HG02623 (cell line): Measurements from ENCODE around the gene TUBGCP6.
A peak's percentile ranks its signal among the peaks of the same experiment; 100 is the strongest.
"Not testable (repeated sequence)": the region's sequence is repeated elsewhere in the genome, so short reads cannot be mapped to it uniquely, and the experiment has no call there.

ENCODE experiments used
- ATAC-seq: cut with Tn5 transposase; IDR thresholded peaks from one replicate; pipeline ENCODE4 v1.9.1; 2021; ENCODE audit warnings: moderate library complexity; ENCODE audit not compliant: unreplicated experiment

Gene TUBGCP6

DNA sequence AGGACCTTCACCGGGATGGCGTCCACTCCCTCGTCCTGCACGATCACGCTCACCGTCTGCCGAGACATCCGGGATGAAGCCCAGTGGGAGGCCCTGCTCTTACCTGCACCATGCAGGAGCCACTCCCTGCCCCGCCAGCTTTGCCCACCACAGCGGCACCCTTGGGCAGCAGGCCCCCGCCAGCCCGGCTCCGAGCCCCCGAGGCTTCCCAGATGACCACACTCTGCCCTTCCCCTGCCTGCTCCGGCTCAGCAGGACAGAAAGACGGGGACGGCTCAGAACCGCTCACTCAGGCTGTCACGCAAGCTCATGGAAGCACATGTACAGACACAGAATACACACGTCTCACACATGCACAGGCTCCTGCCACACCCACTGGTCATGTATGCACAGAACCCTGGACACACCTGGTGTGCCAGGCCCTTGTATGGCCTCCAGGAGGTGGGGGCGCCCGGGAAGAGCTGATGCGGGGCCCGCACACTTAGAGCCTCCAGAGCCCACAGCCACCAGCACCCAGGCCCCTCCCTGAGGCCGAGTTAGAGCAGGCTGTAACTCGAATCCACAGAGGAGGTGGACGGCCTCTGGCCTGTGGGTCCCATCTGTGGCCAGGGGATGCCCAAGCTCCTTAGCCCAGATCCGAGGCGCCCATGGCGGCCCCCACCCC is 34.3 kb upstream of the TUBGCP6 start:
- ATAC-seq: no peak

DNA sequence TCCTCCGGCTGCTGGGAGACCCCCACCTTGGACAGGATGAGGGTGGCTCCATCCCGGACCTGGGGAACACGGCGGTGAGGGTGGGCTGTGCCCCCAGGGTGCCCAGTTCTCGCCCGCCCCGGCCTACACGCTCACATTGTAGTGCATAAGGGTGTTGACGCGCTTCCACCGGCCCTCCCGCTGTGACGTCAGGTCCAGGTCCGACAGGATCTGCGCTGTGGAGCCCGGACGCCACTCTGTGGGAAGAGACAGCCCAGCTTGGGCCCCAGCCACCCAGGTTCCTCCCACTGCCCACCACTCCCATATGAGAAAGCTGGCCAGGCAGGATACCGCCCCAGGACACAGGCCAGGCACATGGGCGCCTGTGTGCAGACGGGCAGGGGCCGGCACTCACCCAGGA is 33.6 kb upstream of the TUBGCP6 start:
- ATAC-seq: no peak

DNA sequence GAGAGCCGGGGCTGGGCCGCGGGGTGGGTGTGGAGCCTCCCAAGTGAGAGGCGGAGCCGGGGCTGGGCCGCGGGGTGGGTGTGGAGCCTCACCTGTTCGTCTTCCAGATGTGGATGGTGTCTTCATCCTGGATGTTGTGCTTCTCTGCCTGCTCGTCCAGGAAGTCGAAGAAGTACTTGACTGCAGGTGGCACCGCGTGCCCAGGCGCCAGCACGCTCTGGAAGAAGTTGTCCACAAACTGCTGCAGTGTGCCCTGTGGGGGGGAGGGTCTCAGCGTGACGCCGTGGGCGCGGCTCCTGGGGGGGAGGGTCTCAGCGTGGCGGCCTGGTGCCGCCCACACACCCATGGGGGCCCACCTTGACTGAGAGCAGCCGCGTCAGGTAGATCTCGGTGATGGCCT is 32.9 kb upstream of the TUBGCP6 start:
- ATAC-seq: no peak

DNA sequence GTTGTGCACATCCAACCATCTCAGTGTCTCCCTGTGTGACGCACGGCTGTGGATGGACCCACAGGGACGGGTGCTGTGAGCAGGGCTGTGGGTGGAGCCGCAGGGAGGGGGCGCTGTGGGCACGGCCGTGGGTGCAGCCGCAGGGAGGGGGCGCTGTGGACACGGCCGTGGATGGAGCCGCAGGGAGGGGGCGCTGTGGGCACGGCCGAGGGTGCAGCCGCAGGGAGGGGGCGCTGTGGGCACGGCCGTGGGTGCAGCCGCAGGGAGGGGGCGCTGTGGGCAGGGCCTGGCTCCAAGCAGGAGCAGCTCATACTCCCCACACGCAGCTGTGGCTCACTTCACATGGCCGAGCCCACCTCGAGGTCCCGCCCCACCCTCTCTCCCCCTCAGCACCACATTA is 31.3 kb upstream of the TUBGCP6 start:
- ATAC-seq: peak; percentile 40

DNA sequence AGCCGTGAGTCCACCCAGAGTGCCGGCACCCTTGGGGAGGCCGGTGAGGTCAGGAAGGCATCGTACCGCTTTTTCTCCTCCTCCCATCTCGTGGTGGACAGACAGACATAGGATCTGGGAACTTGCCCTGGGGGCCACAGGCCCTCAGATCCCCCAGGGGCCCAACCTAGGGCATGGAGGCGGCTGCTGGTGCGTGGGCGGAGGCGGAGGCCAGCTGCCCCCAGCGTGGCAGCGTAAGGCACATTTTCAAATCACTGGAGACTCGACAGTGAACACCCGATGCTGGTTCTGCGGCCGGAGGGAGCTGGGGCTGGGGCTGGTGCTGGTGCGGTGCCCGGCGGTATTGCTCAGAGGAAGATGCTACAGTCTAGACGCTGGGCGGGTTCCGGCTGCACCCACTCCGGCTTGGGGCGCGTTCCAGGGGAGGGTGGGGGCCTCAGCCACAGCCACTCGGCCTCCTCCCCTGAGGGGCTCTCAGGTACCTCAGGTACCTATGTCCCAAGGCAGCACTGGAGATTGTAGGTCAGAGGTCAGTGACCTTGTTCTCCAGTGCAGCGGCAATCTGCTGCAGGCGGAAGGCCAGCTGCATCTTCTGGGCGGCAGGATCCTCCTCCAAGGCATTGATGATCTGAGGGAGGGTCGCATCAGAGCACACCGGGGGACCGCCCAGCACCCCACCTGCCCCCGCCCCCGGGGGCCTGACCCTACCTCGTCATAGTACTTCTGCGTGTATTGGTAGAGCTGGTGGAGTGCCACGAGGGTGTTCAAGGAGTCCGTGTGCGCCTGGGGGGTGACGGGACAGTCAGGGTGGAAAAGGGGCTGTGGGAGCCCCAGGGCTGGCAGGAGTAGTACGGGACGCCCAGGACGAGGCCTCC is 30.6 kb upstream of the TUBGCP6 start:
- ATAC-seq: no peak

DNA sequence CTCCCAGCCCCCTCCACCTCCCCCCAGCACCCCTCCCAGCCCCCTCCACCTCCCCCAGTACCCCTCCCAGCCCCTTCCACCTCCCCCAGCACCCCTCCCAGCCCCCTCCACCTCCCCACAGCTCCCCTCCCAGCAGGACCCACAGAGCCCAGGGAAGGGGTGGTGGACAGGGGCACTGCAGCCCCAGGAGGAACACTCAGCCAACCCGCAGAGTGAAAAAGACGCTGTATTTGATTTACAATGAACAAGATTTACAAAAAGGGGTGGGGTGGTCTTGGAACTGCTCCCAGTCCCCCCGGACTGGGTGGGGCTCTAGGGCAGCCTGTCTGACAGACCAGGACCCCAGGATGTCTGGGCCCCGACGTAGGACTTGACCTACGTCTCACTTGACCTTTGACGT is 29.9 kb upstream of the TUBGCP6 start:
- no peak for ATAC-seq

DNA sequence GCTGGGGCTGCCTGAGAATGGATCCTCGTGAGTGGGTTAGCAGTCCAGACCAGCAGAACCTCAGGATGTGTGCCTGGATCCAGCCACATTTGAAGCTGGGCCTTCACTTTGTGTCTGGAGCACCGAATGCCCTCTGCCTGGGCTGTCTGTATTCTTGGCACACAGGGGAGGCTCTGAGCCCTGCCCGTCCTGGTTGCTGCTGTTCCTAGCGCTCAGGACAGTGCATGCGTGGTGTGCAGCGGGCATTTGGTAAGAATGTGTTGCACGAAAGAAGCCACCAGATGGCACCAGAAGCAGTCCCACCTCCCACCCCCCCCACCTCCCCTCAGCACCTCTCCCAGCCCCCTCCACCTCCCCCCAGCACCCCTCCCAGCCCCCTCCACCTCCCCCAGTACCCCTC is 29.5 kb upstream of the TUBGCP6 start:
- ATAC-seq: no peak

DNA sequence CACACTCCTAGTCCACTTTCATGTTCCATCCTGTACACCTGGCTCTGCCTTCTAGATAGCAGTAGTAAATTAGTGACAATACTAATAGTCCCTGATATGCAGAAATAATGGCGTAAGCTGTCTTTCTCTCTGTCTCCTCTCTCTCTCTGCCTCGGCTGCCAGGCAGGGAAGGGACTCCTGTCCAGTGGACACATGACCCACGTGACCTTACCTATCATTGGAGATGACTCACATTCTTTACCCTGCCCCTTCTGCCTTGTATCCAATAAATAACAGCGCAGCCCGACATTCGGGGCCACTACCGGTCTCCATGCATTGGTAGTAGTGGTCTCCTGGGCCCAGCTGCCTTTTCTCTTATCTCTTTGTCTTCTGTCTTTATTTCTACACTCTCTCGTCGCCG is 29.0 kb upstream of the TUBGCP6 start:
- not testable (repeated sequence) for ATAC-seq

DNA sequence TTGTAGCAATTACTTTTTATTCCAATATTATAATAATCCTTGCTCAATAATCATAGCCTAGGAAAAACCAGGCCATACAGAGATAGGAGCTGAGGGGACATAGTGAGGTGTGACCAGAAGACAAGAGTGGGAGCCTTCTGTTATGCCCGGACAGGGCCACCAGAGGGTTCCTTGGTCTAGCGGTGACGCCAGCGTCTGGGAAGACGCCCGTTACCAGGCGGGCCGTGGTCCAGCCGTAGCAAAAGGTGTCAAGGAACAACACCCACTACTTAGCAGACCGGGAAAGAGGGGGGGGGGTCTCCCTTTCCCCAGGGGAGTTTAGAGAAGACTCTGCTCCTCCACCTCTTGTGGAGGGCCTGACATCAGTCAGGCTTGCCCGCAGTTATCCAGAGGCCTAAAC is 28.5 kb upstream of the TUBGCP6 start:
- not testable (repeated sequence) for ATAC-seq

DNA sequence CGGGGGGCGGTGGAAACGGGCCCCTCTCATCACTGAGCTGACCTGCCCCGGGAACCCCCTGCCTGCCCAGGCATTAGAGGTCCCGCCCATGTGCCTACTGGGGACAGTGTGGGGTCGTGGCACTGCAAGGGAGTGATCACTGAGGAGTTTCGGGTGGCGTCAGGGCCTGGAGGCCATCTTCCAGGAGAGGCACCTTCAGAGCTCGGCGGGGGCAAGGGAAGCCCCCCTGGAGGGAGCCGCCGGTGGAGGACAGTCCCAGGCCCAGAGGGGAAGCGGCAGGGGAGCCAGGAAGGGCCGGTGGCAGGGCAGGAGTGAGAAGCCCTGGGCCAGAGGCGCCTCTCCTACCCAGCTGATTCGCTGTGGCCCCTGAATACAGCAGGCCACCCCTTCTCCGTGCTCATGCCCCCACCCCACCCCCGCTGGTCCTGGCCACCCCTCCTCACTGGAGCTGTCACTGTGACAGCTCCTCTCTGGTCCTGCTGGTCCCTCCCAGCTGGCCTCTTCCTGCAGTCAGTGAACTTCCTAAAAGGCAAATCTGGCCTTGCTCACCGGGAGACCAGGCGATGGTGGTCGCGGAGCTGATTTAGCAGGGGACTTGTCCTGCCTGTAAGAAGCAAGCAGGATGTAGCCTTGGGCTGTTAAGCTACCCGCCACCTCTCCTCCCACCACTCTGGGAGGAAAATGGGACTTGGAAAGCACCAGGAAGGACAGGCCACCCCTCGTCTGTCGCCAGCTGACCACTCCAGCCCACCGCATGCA is 27.4 kb upstream of the TUBGCP6 start:
- no peak for ATAC-seq

DNA sequence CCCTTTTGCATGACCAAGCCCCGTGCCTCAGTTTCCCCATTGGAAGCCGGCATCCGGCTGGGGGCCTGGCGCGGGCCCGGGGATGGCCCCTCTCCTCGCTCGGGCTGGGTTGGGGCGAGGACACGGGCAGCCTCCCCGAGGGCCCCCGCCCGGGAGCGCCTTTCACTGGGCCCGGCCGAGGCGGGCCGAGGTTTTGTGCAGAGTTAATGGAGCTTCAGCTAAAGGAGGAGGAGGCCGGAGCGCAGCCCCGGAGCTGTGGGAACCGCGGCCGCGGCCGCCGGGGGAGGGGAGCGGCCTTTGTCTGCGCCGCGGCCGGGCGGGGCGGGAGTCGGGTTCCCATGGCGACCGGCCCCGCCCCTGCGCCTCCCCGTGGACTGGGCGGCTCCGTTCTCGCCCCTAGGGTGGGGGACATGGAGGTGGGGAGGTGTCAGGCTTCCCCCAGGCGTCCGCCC is 26.7 kb upstream of the TUBGCP6 start:
- ATAC-seq: no peak

DNA sequence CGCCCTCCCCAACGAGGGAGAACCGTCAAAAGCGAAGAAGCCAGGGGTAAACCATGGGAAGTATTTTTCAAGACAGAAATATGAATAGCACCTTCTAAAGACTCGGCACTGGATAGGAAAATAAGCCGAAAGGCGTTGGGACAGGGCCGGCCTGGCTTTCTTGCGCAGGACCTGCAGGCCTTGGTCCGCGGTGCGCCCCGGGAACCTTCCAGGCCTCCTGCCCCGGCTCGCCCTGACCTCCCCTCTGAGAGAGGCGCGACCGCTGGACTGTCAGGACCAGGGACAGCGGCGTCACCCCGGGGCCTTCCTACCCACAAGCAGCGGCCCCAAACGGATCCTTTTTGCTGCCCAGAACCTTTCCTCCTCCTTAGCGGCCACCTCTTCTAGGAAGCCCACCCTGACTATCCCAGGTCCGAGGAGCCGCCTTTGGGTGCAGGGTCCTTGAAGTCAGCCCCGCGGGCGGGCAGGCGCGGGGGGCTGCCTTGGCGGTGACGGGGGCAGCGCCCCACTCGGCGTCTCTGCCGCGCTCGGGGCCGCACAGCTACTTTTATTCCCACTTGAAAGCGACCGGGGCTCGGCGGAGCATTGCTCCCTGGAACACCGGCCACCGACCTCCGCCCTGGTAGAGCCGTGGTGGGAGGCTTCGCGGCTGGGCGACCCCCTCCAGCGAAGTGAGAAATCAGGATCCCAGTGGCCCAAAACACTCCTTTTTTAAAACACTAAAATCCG is 26.0 kb upstream of the TUBGCP6 start:
- no peak for ATAC-seq

DNA sequence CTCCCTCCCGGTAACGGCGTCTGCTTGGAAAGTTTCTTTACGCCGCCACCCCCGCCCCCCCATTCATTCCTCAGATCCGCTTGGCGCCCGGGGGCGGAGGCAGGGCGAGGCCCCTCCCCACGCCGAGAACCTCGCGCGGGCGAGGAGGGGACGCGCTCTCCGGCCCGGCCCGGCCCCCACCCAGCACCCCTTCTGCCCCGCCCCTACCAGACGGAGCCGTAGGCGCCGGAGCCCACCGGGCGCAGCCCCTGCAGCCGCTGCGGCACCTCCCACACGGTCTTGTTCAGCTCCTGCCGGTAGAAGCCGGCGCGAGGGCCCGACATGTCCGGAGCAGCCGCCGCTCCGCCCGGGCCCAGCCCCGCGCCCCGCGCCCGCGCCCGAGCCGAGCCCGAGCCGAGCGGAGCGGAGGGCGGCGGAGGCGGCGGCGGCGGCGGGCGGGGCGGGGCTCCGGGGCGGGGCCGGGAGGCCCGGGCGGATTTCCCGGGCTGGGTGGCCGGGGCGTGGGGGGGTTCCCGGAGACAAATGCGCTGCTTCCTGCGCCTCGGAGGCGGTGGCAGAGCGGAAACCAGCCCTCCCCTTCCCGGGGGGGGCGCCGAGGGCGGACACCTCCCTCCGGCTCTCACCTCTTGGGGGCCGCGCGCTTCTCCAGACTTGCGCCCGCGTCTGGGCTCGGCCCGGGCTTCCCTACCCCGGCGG is 25.3 kb upstream of the TUBGCP6 start, which contains the start of gene MAPK11:
MAPK11 (minus strand) TSS at position 411 of the 696 bp plus-strand sequence; CDS start at position 323, 88 bp downstream.
- no peak for ATAC-seq

DNA sequence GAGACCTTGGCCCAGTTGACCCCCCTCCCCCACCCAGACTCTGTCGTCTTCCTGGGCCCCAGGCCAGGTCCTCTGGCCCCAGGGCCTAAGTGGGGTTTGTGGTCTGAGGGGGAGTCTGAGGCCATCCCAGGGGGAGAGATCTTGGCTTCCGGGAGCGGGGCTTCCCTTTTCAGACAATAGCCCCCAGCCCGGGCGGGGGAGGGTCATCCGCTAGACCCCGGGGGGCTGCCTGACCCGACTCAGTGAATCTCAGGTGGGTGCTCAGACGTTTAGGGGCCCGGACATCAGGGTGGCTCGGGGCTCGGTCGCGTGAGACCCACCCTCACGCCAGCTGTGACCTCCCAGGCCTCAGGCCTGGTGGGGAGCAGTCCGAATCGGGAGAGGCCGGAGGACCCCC is 24.7 kb upstream of the TUBGCP6 start:
- no peak for ATAC-seq

DNA sequence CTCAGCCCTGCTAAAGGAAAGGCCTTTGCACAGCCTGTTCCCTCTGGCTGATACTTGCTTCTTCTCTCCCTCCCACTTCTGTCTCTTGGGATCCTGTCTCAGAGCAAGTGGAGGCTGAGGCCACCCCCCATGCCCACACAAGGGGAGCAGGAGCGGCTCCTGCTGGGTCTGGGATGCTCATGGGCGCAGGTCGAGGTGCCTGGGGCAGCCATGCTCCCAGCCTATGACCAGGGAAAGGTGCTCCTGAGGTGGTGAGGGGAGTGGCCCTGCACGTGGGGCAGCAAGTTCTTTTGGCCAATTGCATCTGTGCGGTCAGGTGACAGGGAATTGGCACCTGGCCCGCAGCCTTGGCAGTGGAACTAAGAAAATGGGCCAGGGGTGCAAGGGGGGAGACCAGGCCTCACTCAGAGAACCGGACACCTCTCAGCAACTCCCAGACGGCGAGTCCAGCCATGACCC is 23.9 kb upstream of the TUBGCP6 start:
- ATAC-seq: no peak

DNA sequence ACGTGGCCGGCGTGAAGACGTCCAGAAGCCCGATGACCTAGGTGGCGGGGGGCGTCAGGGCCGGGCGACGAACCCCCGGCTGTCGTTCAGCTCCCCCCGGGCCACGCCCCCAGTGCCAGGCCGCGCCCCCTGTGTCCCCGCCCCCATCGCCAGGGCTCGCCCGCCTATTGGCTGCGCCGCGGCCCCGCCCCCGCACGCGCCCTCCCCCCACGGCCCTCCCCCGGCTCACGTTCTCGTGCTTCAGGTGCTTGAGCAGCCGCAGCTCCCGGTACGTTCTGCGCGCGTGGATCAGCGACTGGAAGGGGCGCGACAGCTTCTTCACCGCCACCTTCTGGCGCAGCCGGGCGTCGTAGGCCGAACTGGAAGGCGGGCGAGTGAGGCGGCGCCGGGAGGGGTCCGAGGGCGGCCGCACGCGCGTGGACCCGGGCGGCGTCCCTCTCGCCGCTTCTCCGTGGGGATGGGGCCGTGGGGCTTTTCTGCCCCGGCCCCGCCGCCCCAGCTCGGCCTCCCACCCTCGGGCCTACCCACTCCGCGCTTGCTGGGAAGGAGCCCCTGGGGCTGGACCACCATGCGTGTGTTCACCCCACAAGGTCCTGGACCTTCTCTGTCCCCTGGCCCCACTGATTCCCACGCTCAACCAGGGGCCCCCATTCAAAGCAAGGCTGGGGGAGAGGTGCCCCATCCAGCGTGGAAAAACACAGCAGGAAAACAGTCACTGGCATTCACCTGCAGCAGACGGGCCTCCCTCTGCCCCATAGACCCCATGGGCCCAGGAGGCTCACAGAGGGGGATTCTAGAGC is 23.0 kb upstream of the TUBGCP6 start:
- no peak for ATAC-seq

DNA sequence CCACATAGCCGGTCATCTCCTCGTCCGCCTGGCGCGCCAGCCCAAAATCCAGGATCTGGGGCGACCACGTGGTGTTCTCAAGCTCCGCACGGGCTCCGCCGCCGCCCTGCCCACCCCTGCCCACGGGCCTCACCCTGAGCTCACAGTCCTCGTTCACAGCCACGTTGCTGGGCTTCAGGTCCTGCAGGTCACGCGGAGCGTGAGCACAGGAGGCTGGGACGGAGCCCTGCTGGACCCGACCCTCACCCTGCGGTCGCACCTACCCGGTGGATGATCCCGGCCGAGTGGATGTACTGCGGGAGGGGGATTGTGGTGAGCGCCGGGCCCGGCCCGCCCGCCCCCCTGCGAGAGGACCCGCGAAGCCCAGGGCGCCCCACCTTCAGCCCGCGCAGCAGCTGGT is 22.2 kb upstream of the TUBGCP6 start:
- no peak for ATAC-seq

DNA sequence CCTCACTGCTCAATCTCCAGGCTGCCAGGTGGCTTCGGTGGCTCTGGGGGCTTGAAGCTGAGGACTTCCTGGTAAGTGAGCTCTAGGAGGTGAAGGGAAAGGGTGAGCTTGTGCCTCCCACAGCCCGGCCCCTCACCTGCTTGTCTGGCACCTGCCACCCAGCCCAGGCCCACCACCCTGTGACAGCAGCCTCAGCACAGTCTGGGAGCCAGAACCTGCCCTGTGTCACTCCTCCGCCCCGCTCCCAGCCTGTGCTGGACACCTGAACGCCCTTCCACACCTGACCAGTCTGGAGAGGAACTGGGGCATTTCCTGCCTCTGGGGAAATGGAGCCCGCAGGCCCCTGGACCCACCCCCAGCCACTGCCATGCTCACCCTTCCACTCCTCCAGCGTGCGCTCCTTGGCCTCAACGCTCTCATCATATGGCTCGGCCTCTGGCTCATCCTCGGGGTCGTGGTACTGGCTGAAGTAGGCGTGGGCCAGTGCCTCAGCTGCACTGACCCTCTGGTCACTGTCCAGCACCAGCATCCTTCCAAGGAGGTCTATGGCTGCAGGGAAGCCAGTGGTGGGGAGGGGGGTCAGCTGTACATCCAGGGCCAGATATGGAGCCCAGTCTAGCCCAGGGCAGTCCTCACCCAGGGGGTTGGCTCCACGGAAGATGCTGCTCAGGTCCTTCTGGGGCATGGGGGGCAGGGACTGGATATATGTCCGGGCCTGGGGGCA is 20.3 kb upstream of the TUBGCP6 start:
- no peak for ATAC-seq
